Activated CD4-positive, alpha-beta T cell treated with anti-CD3 and anti-CD28 coated beads, Interleukin-2, amount 50 U/mL, for 1 hour (primary cell): ENCODE results near the gene MUC5B.
"Not testable (repeated sequence)": the region's sequence is repeated elsewhere in the genome, so short reads cannot be mapped to it uniquely, and the experiment has no call there.

ENCODE experiments used
- DNase-seq: peaks from one replicate; pipeline ENCODE4 v3.0.0-alpha.2; 2020

MUC5B gene

GRCh38 chr11:1252371-1253102 lies 29.7 kb downstream of the MUC5B start:
- DNase-seq = no peak

- DNase-seq = no peak
Measured at GRCh38 chr11:1253103-1253485, 30.2 kb downstream of the MUC5B start.

- DNase-seq = no peak
Measured at GRCh38 chr11:1254086-1254648, 31.3 kb downstream of the MUC5B start.

- no peak for DNase-seq
Measured at GRCh38 chr11:1254733-1255132, 31.9 kb downstream of the MUC5B start.

GRCh38 chr11:1255151-1255550 lies 32.3 kb downstream of the MUC5B start:
- DNase-seq = no peak

GRCh38 chr11:1256257-1257045 lies 33.6 kb downstream of the MUC5B start:
- DNase-seq = no peak

GRCh38 chr11:1257366-1257765 lies 34.5 kb downstream of the MUC5B start:
- no peak for DNase-seq

- no peak for DNase-seq
Measured at GRCh38 chr11:1257916-1258315, 35.0 kb downstream of the MUC5B start.

GRCh38 chr11:1258401-1259075 lies 35.7 kb downstream of the MUC5B start:
- DNase-seq = no peak

GRCh38 chr11:1259076-1259461 lies 36.2 kb downstream of the MUC5B start:
- no peak for DNase-seq

GRCh38 chr11:1259561-1259960 lies 36.7 kb downstream of the MUC5B start:
- no peak for DNase-seq

GRCh38 chr11:1260023-1260501 lies 37.2 kb downstream of the MUC5B start:
- peak; percentile 34 for DNase-seq

- no peak for DNase-seq
Measured at GRCh38 chr11:1260620-1261019, 37.8 kb downstream of the MUC5B start.

- DNase-seq = no peak
Measured at GRCh38 chr11:1261241-1262071, 38.6 kb downstream of the MUC5B start.

- peak; percentile 87 for DNase-seq
Measured at GRCh38 chr11:1262172-1263006, 39.5 kb downstream of the MUC5B start.

GRCh38 chr11:1263010-1263409 lies 40.1 kb downstream of the MUC5B start:
- no peak for DNase-seq

- not testable (repeated sequence) for DNase-seq
Measured at GRCh38 chr11:1264444-1264843, 41.6 kb downstream of the MUC5B start.

- not testable (repeated sequence) for DNase-seq
Measured at GRCh38 chr11:1265480-1265879, 42.6 kb downstream of the MUC5B start.

GRCh38 chr11:1266976-1267375 lies 44.1 kb downstream of the MUC5B start:
- DNase-seq = not testable (repeated sequence)

- DNase-seq = no peak
Measured at GRCh38 chr11:1267441-1268100, 44.7 kb downstream of the MUC5B start.

- no peak for DNase-seq
Measured at GRCh38 chr11:1269957-1270356, 47.1 kb downstream of the MUC5B start.
